HG02763 (cell line): ENCODE results near the gene ETNK2.

Source experiments
- ATAC-seq: cut with Tn5 transposase; IDR thresholded peaks from one replicate; pipeline ENCODE4 v1.9.1; 2021; ENCODE audit warnings: mild to moderate bottlenecking, moderate library complexity; ENCODE audit not compliant: unreplicated experiment

Gene ETNK2, protein sequence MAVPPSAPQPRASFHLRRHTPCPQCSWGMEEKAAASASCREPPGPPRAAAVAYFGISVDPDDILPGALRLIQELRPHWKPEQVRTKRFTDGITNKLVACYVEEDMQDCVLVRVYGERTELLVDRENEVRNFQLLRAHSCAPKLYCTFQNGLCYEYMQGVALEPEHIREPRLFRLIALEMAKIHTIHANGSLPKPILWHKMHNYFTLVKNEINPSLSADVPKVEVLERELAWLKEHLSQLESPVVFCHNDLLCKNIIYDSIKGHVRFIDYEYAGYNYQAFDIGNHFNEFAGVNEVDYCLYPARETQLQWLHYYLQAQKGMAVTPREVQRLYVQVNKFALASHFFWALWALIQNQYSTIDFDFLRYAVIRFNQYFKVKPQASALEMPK

GRCh38 chr1:204151552-204152309, at the start of gene ETNK2:
ETNK2 (minus strand) TSS chr1:204152044; CDS start chr1:204151852, 192 bp downstream.
- no peak for ATAC-seq

GRCh38 chr1:204201348-204202040, 49.6 kb upstream of the ETNK2 start:
- ATAC-seq: no peak

DNA sequence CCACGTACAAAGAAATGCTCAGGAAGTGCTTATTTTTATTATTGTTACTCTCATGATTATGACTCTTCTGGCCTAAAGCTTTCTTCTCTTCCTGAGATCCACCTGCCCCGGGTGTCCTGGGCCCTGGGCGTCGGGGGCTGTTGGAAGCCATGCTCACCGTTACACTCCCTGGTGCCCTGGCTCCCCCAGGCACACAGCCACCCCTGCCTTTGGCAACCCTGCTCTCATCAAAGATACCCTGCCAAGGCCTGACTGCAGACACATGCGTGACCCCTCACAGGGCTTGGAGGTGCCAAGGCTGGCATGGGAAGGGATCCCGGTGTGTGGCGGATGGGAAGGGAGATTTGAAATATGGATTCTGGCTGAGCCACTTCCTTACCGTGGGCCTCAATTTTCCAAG, 47.7 kb upstream of the ETNK2 start:
- ATAC-seq: no peak

DNA sequence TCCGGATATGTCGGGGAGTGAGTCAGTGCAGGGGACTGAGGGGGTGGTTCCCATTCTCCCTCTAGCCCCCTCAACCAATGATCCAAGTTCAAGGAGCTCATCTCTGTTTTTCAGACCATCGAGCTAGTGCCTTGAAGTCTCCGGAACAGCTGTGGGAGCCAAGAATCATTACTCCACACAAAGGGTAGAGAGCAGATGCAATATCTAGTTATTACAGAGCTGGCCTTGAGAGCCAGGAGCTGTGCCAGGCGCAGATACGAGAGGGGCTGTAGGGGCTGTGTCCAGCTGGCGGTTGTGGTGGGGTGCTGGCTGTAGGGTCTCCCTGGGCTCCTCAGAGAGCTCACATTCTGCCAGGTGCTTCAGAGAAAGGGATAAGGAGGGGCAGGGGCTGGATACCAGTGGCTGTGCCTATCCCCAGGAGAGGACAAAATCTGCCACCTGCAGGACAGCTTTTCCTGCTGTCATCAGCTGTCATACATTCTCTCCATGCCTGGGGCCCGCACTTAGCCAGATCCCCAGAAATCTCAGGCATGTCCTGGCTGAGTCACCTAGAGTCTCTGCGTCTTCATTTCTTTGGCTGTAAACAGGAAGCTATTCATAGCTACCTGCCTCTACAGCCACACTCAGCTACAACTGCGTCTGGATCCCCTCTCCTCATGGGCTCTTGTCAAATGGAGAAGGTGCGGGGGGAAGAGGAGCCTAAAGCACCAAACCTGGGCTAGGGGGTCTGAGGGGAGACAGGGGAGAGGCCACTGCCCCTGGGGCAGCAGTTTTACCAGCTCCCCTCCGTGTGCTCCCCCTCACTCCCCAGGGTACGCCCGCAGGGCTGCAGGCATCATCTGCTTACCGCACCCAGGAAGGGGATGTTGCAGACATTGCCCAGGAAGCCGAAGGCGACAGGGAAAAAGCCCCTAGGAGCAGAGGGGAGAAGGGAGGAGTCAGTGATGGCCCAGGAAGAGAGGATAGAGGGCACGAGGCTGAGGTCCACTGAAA, 46.8 kb upstream of the ETNK2 start:
- no peak for ATAC-seq

- no peak for ATAC-seq
Observed at GRCh38 chr1:204197068-204197467, 45.2 kb upstream of the ETNK2 start.

- no peak for ATAC-seq
Observed at GRCh38 chr1:204196068-204196795, 44.4 kb upstream of the ETNK2 start, which contains the start of gene KISS1. KISS1 (minus strand) TSS chr1:204196491; CDS start chr1:204192876, 3,615 bp downstream.

- ATAC-seq: no peak
Observed at GRCh38 chr1:204194771-204195170, 42.9 kb upstream of the ETNK2 start.

GRCh38 chr1:204194080-204194479, 42.2 kb upstream of the ETNK2 start:
- ATAC-seq: no peak

DNA sequence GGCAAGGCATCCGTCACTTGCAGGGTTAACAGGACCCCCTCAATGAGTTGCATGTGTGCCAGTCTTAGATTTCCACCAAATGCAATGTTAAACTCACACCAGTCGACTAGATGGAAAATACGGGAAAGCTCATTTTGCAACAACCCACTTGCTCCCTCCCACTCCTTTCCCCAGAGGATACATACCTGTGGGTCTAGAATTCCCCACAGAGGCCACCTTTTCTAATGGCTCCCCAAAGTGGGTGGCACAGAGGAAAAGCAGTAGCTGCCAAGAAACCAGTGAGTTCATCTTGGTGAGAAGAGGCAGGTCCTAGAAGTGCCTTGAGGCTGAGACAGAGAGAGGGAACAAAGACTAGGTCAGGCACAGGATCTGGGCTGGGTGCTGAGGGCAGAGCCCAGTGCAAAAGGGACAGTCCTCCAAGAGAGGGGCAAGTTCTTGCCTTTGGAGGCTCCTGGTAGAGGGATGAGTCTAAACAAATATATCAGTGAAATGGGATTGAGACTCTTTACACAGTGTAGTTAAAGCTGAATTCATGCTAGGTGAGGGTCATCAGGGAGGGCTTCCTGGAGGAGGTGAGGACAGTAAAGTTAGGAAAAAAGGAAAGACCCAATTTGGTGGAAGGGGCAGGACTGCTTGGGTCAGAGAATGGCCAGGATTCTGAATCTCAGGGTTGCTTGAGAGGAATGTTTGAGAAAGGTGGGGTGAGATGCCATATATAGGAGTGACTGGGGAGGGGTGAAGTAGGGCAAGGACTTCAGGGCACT, 40.9 kb upstream of the ETNK2 start:
- ATAC-seq: no peak

GRCh38 chr1:204192046-204192445, 40.2 kb upstream of the ETNK2 start:
- no peak for ATAC-seq

DNA sequence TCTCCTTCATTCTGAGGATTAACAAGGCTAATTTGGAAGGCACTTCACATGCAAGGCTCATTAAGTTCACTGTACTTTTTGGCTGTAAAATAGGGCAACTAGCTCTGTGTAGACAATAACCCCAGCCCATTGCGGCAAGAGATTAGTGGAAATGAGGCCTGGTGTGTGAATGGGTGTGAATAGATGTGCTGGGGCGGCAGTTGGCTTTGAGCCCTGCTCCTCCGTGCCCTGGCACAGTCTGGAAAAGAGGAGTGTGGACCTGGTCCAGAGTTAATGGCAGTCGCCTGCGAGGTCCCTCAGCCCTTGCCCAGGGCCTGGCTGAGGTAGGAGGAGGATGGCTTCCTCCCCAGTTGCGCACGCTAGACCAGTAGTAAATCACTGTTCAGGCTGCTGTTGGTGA, 39.6 kb upstream of the ETNK2 start:
- ATAC-seq: no peak

GRCh38 chr1:204190212-204191211, 38.7 kb upstream of the ETNK2 start:
- ATAC-seq: no peak

DNA sequence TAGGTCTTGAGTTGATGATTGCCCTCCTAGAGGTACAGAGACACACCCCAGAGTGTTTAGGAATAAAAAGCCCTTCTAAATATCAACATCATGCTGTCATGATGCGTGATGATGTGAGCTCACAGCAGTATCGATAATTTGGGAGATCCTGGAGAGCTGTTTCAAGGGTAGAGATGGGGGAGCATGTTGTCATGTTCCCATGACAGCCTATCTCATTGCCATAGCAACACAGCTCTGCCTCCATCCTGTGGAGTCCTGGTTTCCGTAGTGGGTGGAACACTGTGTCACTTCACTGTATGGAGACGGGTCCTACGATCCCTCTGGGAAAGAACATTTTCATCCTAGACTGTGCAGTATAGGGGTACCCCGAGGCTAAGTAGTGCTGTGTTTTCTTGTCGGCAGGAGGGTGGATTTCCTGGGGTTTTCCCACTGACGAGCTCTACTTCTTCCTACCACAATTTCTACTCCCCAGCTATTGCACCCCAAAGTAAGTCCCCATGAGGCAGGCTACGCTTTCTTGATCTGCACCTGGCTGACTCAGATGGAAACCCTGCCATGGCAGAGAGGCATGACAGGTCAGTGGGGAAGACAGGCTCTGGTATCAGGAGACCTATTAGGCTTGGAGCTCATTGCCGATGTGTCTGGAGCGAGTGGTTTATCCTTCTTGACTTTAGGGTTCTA, 37.3 kb upstream of the ETNK2 start:
- ATAC-seq: no peak

GRCh38 chr1:204186597-204186996, 34.8 kb upstream of the ETNK2 start:
- ATAC-seq: no peak

DNA sequence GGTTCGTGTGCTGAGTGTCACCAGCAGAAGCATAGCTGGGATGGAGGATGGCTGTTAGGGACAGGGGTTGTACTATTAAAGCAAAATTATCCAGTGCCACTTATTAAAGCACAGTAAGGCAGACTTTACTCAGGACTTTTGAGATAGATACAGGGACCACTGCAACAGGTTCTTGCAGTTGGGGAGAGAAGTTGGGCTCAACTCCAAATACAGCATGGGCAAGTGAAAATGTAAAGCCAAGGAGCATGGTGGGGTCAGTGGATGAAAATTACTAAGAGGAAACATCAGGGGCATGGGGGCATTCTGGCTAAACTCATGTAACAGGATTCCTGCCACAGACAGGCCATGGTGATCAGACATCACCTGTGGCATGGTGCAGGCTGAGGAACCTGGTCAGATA, 29.3 kb upstream of the ETNK2 start:
- no peak for ATAC-seq

GRCh38 chr1:204180133-204180532, 28.3 kb upstream of the ETNK2 start:
- ATAC-seq: no peak
